AG04450 (cell line): ENCODE data around the gene SPHKAP. TPM values are rescaled to one million over a fixed set of nuclear protein-coding genes. Genes with fewer than 3 reads are reported as not detected.
"Not testable (repeated sequence)": the region's sequence is repeated elsewhere in the genome, so short reads cannot be mapped to it uniquely, and the experiment has no call there.

ENCODE experiments used
- CTCF ChIA-PET: fragments of 300-600, 350-600 bp; formaldehyde crosslinking; extraction: SDS; loops from one replicate; lab custom pipeline; 2022; ENCODE audit warnings: antibody characterized with exemption, inconsistent platforms; lab: Charles Lee
- POLR2A ChIA-PET: fragments of 350-600 bp; formaldehyde crosslinking; extraction: SDS; loops from one replicate; lab custom pipeline; 2021; ENCODE audit warnings: antibody characterized with exemption, inconsistent platforms; lab: Yijun Ruan, JAX
- DNase-seq: peaks from one replicate; pipeline ENCODE4 v3.0.0-alpha.2; 2011; ENCODE audit warnings: low read depth, low spot score
- H3K27ac ChIP-seq: one replicate; pipeline ENCODE4 v1.5.1; 2012; ENCODE audit warnings: low read depth, low read length, control low read depth
- H3K27me3 ChIP-seq: one replicate; pipeline ENCODE4 v1.6.0; 2012; ENCODE audit warnings: low read length; ENCODE audit not compliant: control insufficient read depth, insufficient read depth
- H3K4me3 ChIP-seq: 2 replicates; pipeline ENCODE4 v1.5.1; 2011; ENCODE audit warnings: mild to moderate bottlenecking, low read depth, low read length, control low read depth
- H3K9me3 ChIP-seq: 2 replicates; pipeline ENCODE4 v1.5.1; 2012; ENCODE audit warnings: low read length; ENCODE audit not compliant: control insufficient read depth, insufficient read depth
- polyA plus RNA-seq: library from polyadenylated mRNA; depleted of rRNA; stranded (reverse); fragments of >200 nt; gene quantifications from 2 replicates; pipeline ENCODE4 v1.2.3, GENCODE V29; 2011
- small RNA-seq: library from RNA; depleted of rRNA; stranded (forward); fragments of <200 nt; gene quantifications from one replicate; pipeline ENCODE3, GENCODE V24; 2012; ENCODE audit warnings: low read depth; ENCODE audit not compliant: insufficient read length
- TF ChIP-seq, protein P1 (sequence below): IDR thresholded peaks from 2 replicates; pipeline ENCODE4 v1.5.1; 2011; ENCODE audit warnings: low read depth, low read length, control low read depth, inconsistent platforms

Gene SPHKAP
- polyA plus RNA-seq, 1 experiment = not detected

DNA sequence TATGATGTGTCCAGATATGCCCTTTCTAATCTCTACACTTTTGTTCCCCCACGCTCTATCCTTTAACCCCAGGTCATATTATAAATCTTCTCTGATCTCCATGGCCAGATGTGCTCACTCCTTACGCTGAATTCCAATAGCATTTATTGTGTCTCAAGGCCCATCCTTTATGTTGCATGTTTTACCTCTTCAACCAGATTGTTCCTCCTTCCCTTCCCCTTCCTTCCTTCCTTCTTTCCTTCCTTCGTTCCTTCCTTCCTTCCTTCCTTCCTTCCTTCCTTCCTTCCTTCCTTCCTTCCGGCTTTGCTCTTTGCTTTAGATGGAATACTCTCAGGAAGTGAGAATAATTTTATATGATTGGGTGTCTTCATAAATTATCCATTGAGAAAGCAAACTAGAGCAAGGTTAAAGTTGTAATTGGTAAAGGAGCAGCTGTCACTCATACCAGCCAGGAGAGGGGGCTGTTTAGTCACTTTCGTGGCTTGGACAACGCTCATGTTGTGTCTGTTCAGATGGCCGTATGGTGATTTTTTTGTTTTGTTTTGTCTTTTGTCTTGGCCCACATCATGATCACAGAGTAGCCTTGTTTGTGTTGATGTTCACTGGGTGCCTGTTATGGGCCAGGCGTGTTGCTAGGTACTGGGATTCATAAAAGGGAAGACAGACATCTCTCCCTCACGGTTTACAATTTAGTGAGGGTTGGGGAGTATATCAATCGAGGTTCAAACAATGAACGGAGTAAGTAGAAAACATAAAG is 242.0 kb downstream of the SPHKAP start:
- ChIA-PET POLR2A (no interaction called here), CTCF (interaction anchor here (0.8 kb wide), 1 partner anchor 806 kb away, joined by 3 read pairs; no protein-coding TSS in a partner anchor)
- Histone ChIP-seq H3K27ac (no peak overlapping the region), H3K27me3 (no peaks in the 10 kb centered on the region), H3K4me3 (no peak overlapping the region), H3K9me3 (no peaks in the 10 kb centered on the region)
- TF ChIP-seq, protein P1, sequence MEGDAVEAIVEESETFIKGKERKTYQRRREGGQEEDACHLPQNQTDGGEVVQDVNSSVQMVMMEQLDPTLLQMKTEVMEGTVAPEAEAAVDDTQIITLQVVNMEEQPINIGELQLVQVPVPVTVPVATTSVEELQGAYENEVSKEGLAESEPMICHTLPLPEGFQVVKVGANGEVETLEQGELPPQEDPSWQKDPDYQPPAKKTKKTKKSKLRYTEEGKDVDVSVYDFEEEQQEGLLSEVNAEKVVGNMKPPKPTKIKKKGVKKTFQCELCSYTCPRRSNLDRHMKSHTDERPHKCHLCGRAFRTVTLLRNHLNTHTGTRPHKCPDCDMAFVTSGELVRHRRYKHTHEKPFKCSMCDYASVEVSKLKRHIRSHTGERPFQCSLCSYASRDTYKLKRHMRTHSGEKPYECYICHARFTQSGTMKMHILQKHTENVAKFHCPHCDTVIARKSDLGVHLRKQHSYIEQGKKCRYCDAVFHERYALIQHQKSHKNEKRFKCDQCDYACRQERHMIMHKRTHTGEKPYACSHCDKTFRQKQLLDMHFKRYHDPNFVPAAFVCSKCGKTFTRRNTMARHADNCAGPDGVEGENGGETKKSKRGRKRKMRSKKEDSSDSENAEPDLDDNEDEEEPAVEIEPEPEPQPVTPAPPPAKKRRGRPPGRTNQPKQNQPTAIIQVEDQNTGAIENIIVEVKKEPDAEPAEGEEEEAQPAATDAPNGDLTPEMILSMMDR = peak; percentile 49
- DNase-seq = no peak

DNA sequence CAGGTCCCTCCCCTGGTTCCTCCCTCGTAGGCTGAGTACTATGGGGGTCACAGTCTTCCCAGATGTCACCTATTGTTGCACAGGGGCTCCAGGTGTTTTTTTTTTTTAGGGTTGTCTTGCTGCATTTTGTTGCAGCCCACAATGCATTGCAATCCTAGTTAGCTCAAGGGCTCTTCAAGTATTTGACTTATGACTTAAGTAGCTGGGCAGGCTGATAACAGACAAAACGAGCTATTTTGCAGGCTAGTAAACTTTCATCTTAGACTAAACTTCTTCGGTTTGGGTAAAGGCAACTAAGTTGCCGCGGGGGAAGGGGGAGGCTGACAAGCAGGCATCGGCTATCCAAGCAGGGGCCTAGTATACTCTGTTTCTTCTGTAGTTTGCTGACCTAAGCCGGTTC is 245.2 kb downstream of the SPHKAP start:
- POLR2A ChIA-PET, CTCF ChIA-PET: not testable (repeated sequence)

DNA sequence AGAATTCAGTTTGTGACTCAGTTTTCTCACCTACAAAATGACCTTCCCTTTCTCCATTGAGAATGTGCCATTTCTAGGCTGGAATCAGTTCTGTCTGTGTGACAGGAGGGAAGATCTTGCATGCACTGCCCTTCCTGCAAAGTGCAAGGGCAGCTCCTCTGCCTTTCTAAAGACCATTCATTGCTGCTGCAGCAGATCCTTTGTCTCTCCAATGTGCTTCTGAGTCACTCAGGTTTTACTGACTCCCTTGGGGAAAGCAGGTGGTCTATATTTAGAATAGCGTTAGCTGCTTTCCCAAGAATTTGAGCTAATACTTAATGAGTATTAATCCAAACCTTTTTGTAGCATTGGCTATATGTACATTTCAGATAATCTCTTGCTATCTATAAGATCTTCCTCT is 247.6 kb downstream of the SPHKAP start:
- H3K9me3 ChIP-seq = no peaks in the 10 kb centered on the region
- POLR2A ChIA-PET = no interaction called here
- TF ChIP-seq, protein P1 = no peak
- no peaks in the 10 kb centered on the region for H3K27me3 ChIP-seq
- no peak overlapping the region for H3K27ac ChIP-seq
- no peak for DNase-seq
- no peak overlapping the region for H3K4me3 ChIP-seq
- CTCF ChIA-PET = no interaction called here

More for the DNA sequence above, 245.2 kb downstream of the SPHKAP start:
- H3K4me3 ChIP-seq, H3K27ac ChIP-seq, H3K27me3 ChIP-seq, H3K9me3 ChIP-seq, DNase-seq: not testable (repeated sequence)

DNA sequence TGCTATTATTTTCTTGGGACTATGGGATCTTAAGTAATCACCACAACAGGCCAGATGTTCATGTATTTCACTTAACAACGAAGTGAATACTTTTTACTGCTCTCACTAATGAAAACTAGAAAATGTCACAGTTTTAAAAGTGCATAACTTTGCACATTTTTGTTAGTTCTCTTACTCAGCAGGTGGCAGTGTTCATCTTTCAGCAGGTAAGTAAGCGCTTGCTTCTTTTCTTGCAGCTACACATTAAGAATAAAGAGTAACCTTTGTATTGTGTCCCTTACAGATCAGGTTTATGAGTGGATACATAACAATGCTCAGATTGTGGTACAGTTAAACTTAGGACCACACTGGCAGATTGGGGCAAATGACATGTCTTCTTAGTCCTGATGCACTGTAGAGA is 249.1 kb downstream of the SPHKAP start:
- CTCF ChIA-PET = no interaction called here
- DNase-seq = no peak
- H3K9me3 ChIP-seq = no peaks in the 10 kb centered on the region
- TF ChIP-seq, protein P1 = no peak
- POLR2A ChIA-PET = no interaction called here
- H3K27ac ChIP-seq = no peak overlapping the region
- no peaks in the 10 kb centered on the region for H3K27me3 ChIP-seq
- H3K4me3 ChIP-seq = no peak overlapping the region

DNA sequence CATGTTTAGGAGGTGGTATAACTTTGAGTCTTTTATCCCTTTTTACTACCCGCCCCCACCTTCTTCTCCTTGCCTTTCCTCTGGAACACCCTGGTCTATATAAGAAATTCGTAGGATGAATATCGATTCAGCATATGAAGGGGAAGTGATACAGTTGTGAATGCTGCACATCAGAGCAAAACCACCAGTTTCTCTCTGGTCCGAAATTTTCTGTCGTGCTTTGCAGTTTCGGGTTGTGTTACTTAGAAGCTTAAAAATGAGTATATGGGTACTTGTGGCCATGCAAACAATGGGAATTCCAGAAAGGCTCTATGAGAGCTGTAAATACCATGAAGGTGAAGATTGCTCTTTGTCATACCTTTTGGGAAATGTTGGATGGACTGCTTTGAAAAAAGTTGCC is 249.5 kb downstream of the SPHKAP start:
- ChIA-PET CTCF (no interaction called here), POLR2A (no interaction called here)
- Histone ChIP-seq H3K9me3 (no peaks in the 10 kb centered on the region), H3K4me3 (no peak overlapping the region), H3K27me3 (no peaks in the 10 kb centered on the region), H3K27ac (no peak overlapping the region)
- DNase-seq = no peak
- TF ChIP-seq, protein P1 = no peak

Small RNA genes lying within 50 kb of the gene (small RNA-seq; reads per million reads assigned to genes)
- not detected for gene RNU6-624P
